Adipose tissue (tissue), 3 donors: Measurements from ENCODE around the gene LY6G5B. TPM values are rescaled to one million over a fixed set of nuclear protein-coding genes. Genes with fewer than 3 reads are reported as not detected.
A peak's percentile ranks its signal among the peaks of the same experiment; 100 is the strongest.

Experiments used
- H3K27ac ChIP-seq: one replicate; pipeline ENCODE4 v1.5.1; 2013; ENCODE audit warnings: low read depth, low read length
- WGBS, 3 donors: extraction: QIAGEN DNeasy Blood & Tissue Kit; methylation state at CpG; one replicate each; pipeline ENCODE4 v1.1.7; 2013; 5-methylcytosine and 5-hydroxymethylcytosine counted together
- polyA plus RNA-seq, 3 donors: library from polyadenylated mRNA; stranded (reverse); fragments of 200-250 nt; gene quantifications; one replicate each; pipeline ENCODE4 v1.2.3, GENCODE V29; 2013
- donor health status: healthy with polysubstance abuse.
- donor health status: Bipolar disorder and iron deficiency.
- donor health status: healthy.

The LY6G5B gene
- polyA plus RNA-seq, 3 donors: 4.2 to 9.8 (median 4.8) TPM

- H3K27ac ChIP-seq: no peak overlapping the region
These were observed 11.4 kb downstream of the LY6G5B start for GRCh38 chr6:31681135-31681671.

GRCh38 chr6:31683591-31683990 lies 13.8 kb downstream of the LY6G5B start:
- 50 to 76% (median 74%) methylated on average over 13 of the region's 13 CpGs for WGBS, 3 donors
- no peak overlapping the region for H3K27ac ChIP-seq

More at GRCh38 chr6:31681135-31681671, 11.4 kb downstream of the LY6G5B start:
- 0 to 1% (median 1%) methylated on average over 36 to 40 of the region's 40 CpGs for WGBS, 3 donors

GRCh38 chr6:31686483-31686882 lies 16.7 kb downstream of the LY6G5B start:
- no peak overlapping the region for H3K27ac ChIP-seq
- WGBS, 3 donors: 84 to 89% (median 87%) methylated on average over 5 of the region's 5 CpGs

GRCh38 chr6:31687321-31687720 lies 17.5 kb downstream of the LY6G5B start:
- no peak overlapping the region for H3K27ac ChIP-seq
- WGBS, 3 donors: 88 to 92% (median 92%) methylated on average over 8 of the region's 8 CpGs

GRCh38 chr6:31687860-31688693 lies 18.3 kb downstream of the LY6G5B start:
- 78 to 86% (median 79%) methylated on average over 14 of the region's 14 CpGs for WGBS, 3 donors
- H3K27ac ChIP-seq: no peak overlapping the region

- no peak overlapping the region for H3K27ac ChIP-seq
- 76 to 84% (median 77%) methylated on average over 11 of the region's 11 CpGs for WGBS, 3 donors
These were observed 19.7 kb downstream of the LY6G5B start for GRCh38 chr6:31689249-31690110.

GRCh38 chr6:31690231-31691077 lies 20.7 kb downstream of the LY6G5B start:
- H3K27ac ChIP-seq: no peak overlapping the region
- 67 to 80% (median 72%) methylated on average over 10 of the region's 10 CpGs for WGBS, 3 donors

- H3K27ac ChIP-seq: no peak overlapping the region
- WGBS, 3 donors: 92 to 94% (median 94%) methylated on average over 6 of the region's 6 CpGs
These were observed 21.3 kb downstream of the LY6G5B start for GRCh38 chr6:31691078-31691463.

GRCh38 chr6:31691564-31692108 lies 21.9 kb downstream of the LY6G5B start:
- no peak overlapping the region for H3K27ac ChIP-seq
- WGBS, 3 donors: 95 to 96% (median 96%) methylated on average over 11 to 12 of the region's 12 CpGs

- no peak overlapping the region for H3K27ac ChIP-seq
- 83 to 91% (median 87%) methylated on average over 4 of the region's 4 CpGs for WGBS, 3 donors
These were observed 22.6 kb downstream of the LY6G5B start for GRCh38 chr6:31692353-31692752.

- 88 to 93% (median 89%) methylated on average over 9 of the region's 9 CpGs for WGBS, 3 donors
- H3K27ac ChIP-seq: no peak overlapping the region
These were observed 23.1 kb downstream of the LY6G5B start for GRCh38 chr6:31692886-31693285.

GRCh38 chr6:31693535-31693934 lies 23.8 kb downstream of the LY6G5B start:
- 89 to 90% (median 89%) methylated on average over 6 of the region's 6 CpGs for WGBS, 3 donors
- H3K27ac ChIP-seq: no peak overlapping the region

GRCh38 chr6:31697555-31697954 lies 27.8 kb downstream of the LY6G5B start:
- no peak overlapping the region for H3K27ac ChIP-seq
- 39 to 61% (median 42%) methylated on average over 3 of the region's 3 CpGs for WGBS, 3 donors

GRCh38 chr6:31700740-31701401 lies 31.1 kb downstream of the LY6G5B start:
- H3K27ac ChIP-seq: no peak overlapping the region
- WGBS, 3 donors: 60 to 87% (median 84%) methylated on average over 5 of the region's 5 CpGs

GRCh38 chr6:31701666-31702404 lies 32.1 kb downstream of the LY6G5B start:
- 27 to 33% (median 30%) methylated on average over 7 of the region's 7 CpGs for WGBS, 3 donors

GRCh38 chr6:31702405-31702818 lies 32.6 kb downstream of the LY6G5B start:
- WGBS, 3 donors: 0 to 3% (median 1%) methylated on average over 10 of the region's 10 CpGs
- H3K27ac ChIP-seq: peak overlapping the region; percentile 93

More at GRCh38 chr6:31701666-31702404, 32.1 kb downstream of the LY6G5B start:
- no peak overlapping the region for H3K27ac ChIP-seq
